Measurements from ENCODE around the gene PCCA.

GRCh38 chr13:100131863-100132574 is 43.1 kb downstream of the PCCA start:
- TF ChIP-seq CTCF (IDR thresholded peaks at IDR 0.05; ENCODE audit: extremely low read depth in 1 of 2, insufficient read depth in 1 of 2, low read depth in 1 of 2, low read length in 2 of 2): no peak
- no peak for TF ChIP-seq EZH2 (IDR thresholded peaks at IDR 0.05; ENCODE audit: borderline replicate concordance, low read depth, low read length, severe bottlenecking)
- no peak for TF ChIP-seq MAX (IDR thresholded peaks at IDR 0.05; ENCODE audit: insufficient read depth, insufficient read length)
